GM23338 (cell line): ENCODE results near the gene MUC7. TPM values are rescaled to one million over a fixed set of nuclear protein-coding genes. Genes with fewer than 3 reads are reported as not detected.

ENCODE experiments used
- ATAC-seq: fragments of 200-7000 bp; cut with Tn5 transposase; 3 replicates; pipeline ENCODE4 v1.9.1; 2020
- DNase-seq: peaks from one replicate; pipeline ENCODE4 v3.0.0-alpha.2; 2015; ENCODE audit warnings: low spot score
- H2AFZ ChIP-seq: fragments of 200-600 bp; sonication (generic); 2 replicates; pipeline ENCODE4 v1.8.0; 2016; ENCODE audit warnings: antibody characterized with exemption, mild to moderate bottlenecking, moderate library complexity
- H3F3A ChIP-seq: fragments of 200-600 bp; sonication (generic); replicated peaks from 2 replicates; pipeline ENCODE4 v1.8.0; 2017; ENCODE audit warnings: antibody characterized with exemption, mixed run types, low read depth
- H3K27ac ChIP-seq: fragments of 200-600 bp; sonication (generic); 2 replicates; pipeline ENCODE4 v1.6.1; 2016; ENCODE audit warnings: low read depth
- H3K27me3 ChIP-seq: fragments of 200-600 bp; sonication (generic); 2 replicates; pipeline ENCODE4 v1.8.0; 2016; ENCODE audit warnings: mild to moderate bottlenecking, mixed run types, moderate library complexity; ENCODE audit not compliant: insufficient read depth
- H3K36me3 ChIP-seq: fragments of 200-600 bp; sonication (generic); 2 replicates; pipeline ENCODE4 v1.8.0; 2016; ENCODE audit warnings: mild to moderate bottlenecking; ENCODE audit not compliant: insufficient read depth
- H3K4me1 ChIP-seq: fragments of 200-600 bp; sonication (generic); 2 replicates; pipeline ENCODE4 v1.8.0; 2016; ENCODE audit warnings: mild to moderate bottlenecking, moderate library complexity; ENCODE audit not compliant: insufficient read depth
- H3K4me2 ChIP-seq: fragments of 200-600 bp; sonication (generic); 2 replicates; pipeline ENCODE4 v1.7.1; 2017; ENCODE audit warnings: mixed run types
- H3K4me3 ChIP-seq: fragments of 200-600 bp; sonication (generic); 2 replicates; pipeline ENCODE4 v1.6.1; 2016; ENCODE audit warnings: mixed run types
- H3K79me2 ChIP-seq: fragments of 200-600 bp; sonication (generic); replicated peaks from 2 replicates; pipeline ENCODE4 v1.8.0; 2017; ENCODE audit warnings: mild to moderate bottlenecking; ENCODE audit not compliant: insufficient read depth
- H3K9me2 ChIP-seq: fragments of 200-600 bp; sonication (generic); 2 replicates; pipeline ENCODE4 v1.8.0; 2017; ENCODE audit not compliant: insufficient read depth
- H4K20me1 ChIP-seq: fragments of 200-600 bp; sonication (generic); replicated peaks from 2 replicates; pipeline ENCODE4 v1.8.0; 2017; ENCODE audit warnings: mild to moderate bottlenecking; ENCODE audit not compliant: insufficient read depth
- H3K27ac Mint-ChIP-seq: 2 replicates; pipeline ENCODE4 v1.8.0; 2020; ENCODE audit warnings: inconsistent platforms, mild to moderate bottlenecking, moderate library complexity, mixed read lengths
- H3K27me3 Mint-ChIP-seq: 3 replicates; pipeline ENCODE4 v1.8.0; 2022; ENCODE audit warnings: low read depth, mild to moderate bottlenecking, moderate library complexity, mixed read lengths, inconsistent platforms; ENCODE audit not compliant: insufficient read depth, poor library complexity
- H3K36me3 Mint-ChIP-seq: 3 replicates; pipeline ENCODE4 v1.8.0; 2021; ENCODE audit warnings: low read depth, mild to moderate bottlenecking, inconsistent platforms, moderate library complexity, mixed read lengths
- H3K4me1 Mint-ChIP-seq: 3 replicates; pipeline ENCODE4 v1.8.0; 2020; ENCODE audit warnings: mild to moderate bottlenecking, inconsistent platforms, mixed read lengths
- H3K4me3 Mint-ChIP-seq: 3 replicates; pipeline ENCODE4 v1.8.0; 2021; ENCODE audit warnings: moderate library complexity, mild to moderate bottlenecking, inconsistent platforms, mixed read lengths
- H3K9me3 Mint-ChIP-seq: 3 replicates; pipeline ENCODE4 v1.8.0; 2020; ENCODE audit warnings: moderate library complexity, mild to moderate bottlenecking, inconsistent platforms, mixed read lengths
- CTCF ChIP-seq, 2 experiments: fragments of 200-600 bp in 1 of 2; sonication (generic) in 1 of 2; conservative IDR thresholded peaks; 2 replicates each; pipeline versions ENCODE4 v1.5.1 to v1.6.1; 2016 to 2017; ENCODE audit warnings: antibody characterized with exemption in 2 of 2, low read depth in 2 of 2, mild to moderate bottlenecking in 2 of 2, moderate library complexity in 1 of 2
- ETS1 ChIP-seq: IDR thresholded peaks from 2 replicates; pipeline ENCODE4 v1.6.1; 2016; ENCODE audit warnings: antibody characterized with exemption
- EZH2 ChIP-seq: fragments of 200-600 bp; sonication (generic); IDR thresholded peaks from one replicate; pipeline ENCODE4 v1.8.0; 2017; ENCODE audit warnings: antibody characterized with exemption, mild to moderate bottlenecking, low read depth; ENCODE audit not compliant: unreplicated experiment
- EZH2phosphoT487 ChIP-seq: fragments of 200-600 bp; sonication (generic); IDR thresholded peaks from one replicate; pipeline ENCODE4 v1.8.1; 2018; ENCODE audit warnings: antibody characterized with exemption; ENCODE audit not compliant: unreplicated experiment
- POLR2AphosphoS5 ChIP-seq: IDR thresholded peaks from 2 replicates; pipeline ENCODE4 v1.6.1; 2016; ENCODE audit warnings: antibody characterized with exemption, low read depth
- REST ChIP-seq: IDR thresholded peaks from one replicate; pipeline ENCODE4 v1.6.1; 2018; ENCODE audit warnings: antibody characterized with exemption; ENCODE audit not compliant: unreplicated experiment
- ZNF331 ChIP-seq: fragments of 250-450 bp; sonication (Bioruptor Pico); IDR thresholded peaks from 2 replicates; pipeline ENCODE4 v1.5.0; 2020; ENCODE audit warnings: low read depth, mild to moderate bottlenecking, moderate library complexity
- polyA plus RNA-seq: library from polyadenylated mRNA; unstranded; fragments of >200 nt; fragmentation: Nextera tagmentation; extraction: Ambion mirVana; gene quantifications from 2 replicates; pipeline ENCODE4 v1.2.1, GENCODE V29; 2016
- total RNA-seq: library from RNA; depleted of rRNA; stranded (reverse); fragments of >200 nt; shearing (Covaris generic); gene quantifications from 2 replicates; pipeline ENCODE4 v1.2.3, GENCODE V29; 2014

MUC7 gene
- total and polyA plus RNA-seq, 2 experiments from 2014 or later: not detected

- no peak for TF ChIP-seq CTCF (conservative IDR thresholded peaks at IDR 0.05; ENCODE audit: low read depth in 2 of 2)
- Histone ChIP-seq H3K4me2 (no peak overlapping the region), H3K79me2 (no peaks in the 10 kb centered on the region), H3K36me3 (no peaks in the 10 kb centered on the region), H3F3A (no peaks in the 10 kb centered on the region), H3K4me3 (no peak overlapping the region), H4K20me1 (no peaks in the 10 kb centered on the region), H3K4me1 (no peaks in the 10 kb centered on the region), H3K27me3 (no peaks in the 10 kb centered on the region), H3K9me2 (no peaks in the 10 kb centered on the region; the same call in 1 of the 2 replicates), H3K27ac (no peak overlapping the region), H2AFZ (no peak overlapping the region)
- Mint-ChIP-seq H3K36me3 (no peaks in the 10 kb centered on the region), H3K4me1 (no peaks in the 10 kb centered on the region), H3K9me3 (no peaks in the 10 kb centered on the region), H3K27ac (no peak overlapping the region), H3K4me3 (no peak overlapping the region), H3K27me3 (no peaks in the 10 kb centered on the region)
- ATAC-seq (no peak), DNase-seq (no peak)
Measured at GRCh38 chr4:70522626-70523025, 50.6 kb downstream of the MUC7 start.

- no peaks in the 10 kb centered on the region for H4K20me1 ChIP-seq
- H3F3A ChIP-seq: no peaks in the 10 kb centered on the region
- H3K27me3 ChIP-seq: no peaks in the 10 kb centered on the region
- Mint-ChIP-seq H3K27me3 (no peaks in the 10 kb centered on the region), H3K4me1 (no peaks in the 10 kb centered on the region), H3K36me3 (no peaks in the 10 kb centered on the region), H3K9me3 (no peaks in the 10 kb centered on the region), H3K27ac (no peak overlapping the region), H3K4me3 (no peak overlapping the region)
- ATAC-seq: no peak
- H2AFZ ChIP-seq: no peak overlapping the region
- H3K36me3 ChIP-seq: no peaks in the 10 kb centered on the region
- H3K27ac ChIP-seq: no peak overlapping the region
- DNase-seq: no peak
- no peaks in the 10 kb centered on the region for H3K4me1 ChIP-seq
- no peaks in the 10 kb centered on the region; the same call in 1 of the 2 replicates for H3K9me2 ChIP-seq
- TF ChIP-seq EZH2phosphoT487 (no peak), CTCF (conservative IDR thresholded peaks at IDR 0.05; ENCODE audit: low read depth in 2 of 2) (no peak), ETS1 (no peak), POLR2AphosphoS5 (no peak), EZH2 (no peak), ZNF331 (CRISPR knock-in tag) (no peak), REST (no peak)
- H3K4me3 ChIP-seq: no peak overlapping the region
- H3K4me2 ChIP-seq: no peak overlapping the region
- H3K79me2 ChIP-seq: no peaks in the 10 kb centered on the region
Measured at GRCh38 chr4:70530997-70531396, 59.0 kb downstream of the MUC7 start.
